Neural cell (in vitro differentiated cells): ENCODE measurements around the gene NPIPA8.
"Not testable (repeated sequence)": the region's sequence is repeated elsewhere in the genome, so short reads cannot be mapped to it uniquely, and the experiment has no call there.

Experiments used
- EP300 ChIP-seq: fragments of 450-650 bp; conservative IDR thresholded peaks from 2 replicates; pipeline ENCODE4 v1.6.1; 2014; ENCODE audit warnings: antibody characterized with exemption, mild to moderate bottlenecking, moderate library complexity; ENCODE audit not compliant: poor library complexity, severe bottlenecking
- EZH2 ChIP-seq: fragments of 200-600, 300-800 bp; shearing (Covaris generic), sonication (generic); IDR thresholded peaks from 2 replicates; pipeline ENCODE4 v1.6.1; 2014; ENCODE audit warnings: antibody characterized with exemption, low read length, borderline replicate concordance, mild to moderate bottlenecking; ENCODE audit not compliant: insufficient read depth, poor library complexity, severe bottlenecking
- MXI1 ChIP-seq: fragments of 450-650 bp; conservative IDR thresholded peaks from 2 replicates; pipeline ENCODE4 v1.6.1; 2014; ENCODE audit warnings: antibody characterized with exemption, mild to moderate bottlenecking; ENCODE audit not compliant: poor library complexity, severe bottlenecking
- POLR2AphosphoS5 ChIP-seq: IDR thresholded peaks from 2 replicates; pipeline ENCODE4 v1.6.1; 2012
- RAD21 ChIP-seq: fragments of 450-650 bp; conservative IDR thresholded peaks from 2 replicates; pipeline ENCODE4 v1.6.1; 2014; ENCODE audit warnings: antibody characterized with exemption, mild to moderate bottlenecking, moderate library complexity
- SMC3 ChIP-seq: fragments of 450-650 bp; conservative IDR thresholded peaks from 2 replicates; pipeline ENCODE4 v1.6.1; 2014; ENCODE audit warnings: antibody characterized with exemption, mild to moderate bottlenecking, moderate library complexity; ENCODE audit not compliant: poor library complexity
- TAF1 ChIP-seq: IDR thresholded peaks from 2 replicates; pipeline ENCODE4 v1.6.1; 2012; ENCODE audit warnings: low read depth
- TF ChIP-seq, protein P1 (sequence below): fragments of 450-650 bp; IDR thresholded peaks from 2 replicates; pipeline ENCODE4 v1.5.1; 2014; ENCODE audit warnings: antibody characterized with exemption, mild to moderate bottlenecking, moderate library complexity; ENCODE audit not compliant: poor library complexity, severe bottlenecking
- TF ChIP-seq, protein P2 (sequence below): IDR thresholded peaks from 2 replicates; pipeline ENCODE4 v1.6.1; 2012; ENCODE audit warnings: borderline replicate concordance

DNA sequence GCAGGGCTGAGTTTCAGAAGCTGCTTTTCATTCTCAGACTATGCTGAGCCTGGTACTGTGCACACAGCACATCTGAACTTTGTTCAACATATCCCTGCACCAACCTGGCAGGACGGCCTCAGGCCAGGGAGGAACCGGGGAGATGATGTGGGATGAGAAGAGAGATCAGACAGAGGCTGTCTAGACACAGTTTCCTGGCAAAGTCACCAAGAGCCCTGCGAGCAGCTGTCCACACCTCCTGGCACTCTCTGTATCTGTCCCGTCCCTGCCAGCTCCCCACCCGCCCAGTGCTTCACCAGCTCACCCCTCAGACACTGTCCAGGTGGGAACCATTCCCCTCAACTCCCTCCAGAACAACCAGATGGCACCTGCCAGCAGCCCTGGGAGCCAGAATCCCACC, 42.2 kb downstream of the NPIPA8 start:
- TF ChIP-seq, protein P1, sequence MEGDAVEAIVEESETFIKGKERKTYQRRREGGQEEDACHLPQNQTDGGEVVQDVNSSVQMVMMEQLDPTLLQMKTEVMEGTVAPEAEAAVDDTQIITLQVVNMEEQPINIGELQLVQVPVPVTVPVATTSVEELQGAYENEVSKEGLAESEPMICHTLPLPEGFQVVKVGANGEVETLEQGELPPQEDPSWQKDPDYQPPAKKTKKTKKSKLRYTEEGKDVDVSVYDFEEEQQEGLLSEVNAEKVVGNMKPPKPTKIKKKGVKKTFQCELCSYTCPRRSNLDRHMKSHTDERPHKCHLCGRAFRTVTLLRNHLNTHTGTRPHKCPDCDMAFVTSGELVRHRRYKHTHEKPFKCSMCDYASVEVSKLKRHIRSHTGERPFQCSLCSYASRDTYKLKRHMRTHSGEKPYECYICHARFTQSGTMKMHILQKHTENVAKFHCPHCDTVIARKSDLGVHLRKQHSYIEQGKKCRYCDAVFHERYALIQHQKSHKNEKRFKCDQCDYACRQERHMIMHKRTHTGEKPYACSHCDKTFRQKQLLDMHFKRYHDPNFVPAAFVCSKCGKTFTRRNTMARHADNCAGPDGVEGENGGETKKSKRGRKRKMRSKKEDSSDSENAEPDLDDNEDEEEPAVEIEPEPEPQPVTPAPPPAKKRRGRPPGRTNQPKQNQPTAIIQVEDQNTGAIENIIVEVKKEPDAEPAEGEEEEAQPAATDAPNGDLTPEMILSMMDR: not testable (repeated sequence)
- TF ChIP-seq, protein P2, sequence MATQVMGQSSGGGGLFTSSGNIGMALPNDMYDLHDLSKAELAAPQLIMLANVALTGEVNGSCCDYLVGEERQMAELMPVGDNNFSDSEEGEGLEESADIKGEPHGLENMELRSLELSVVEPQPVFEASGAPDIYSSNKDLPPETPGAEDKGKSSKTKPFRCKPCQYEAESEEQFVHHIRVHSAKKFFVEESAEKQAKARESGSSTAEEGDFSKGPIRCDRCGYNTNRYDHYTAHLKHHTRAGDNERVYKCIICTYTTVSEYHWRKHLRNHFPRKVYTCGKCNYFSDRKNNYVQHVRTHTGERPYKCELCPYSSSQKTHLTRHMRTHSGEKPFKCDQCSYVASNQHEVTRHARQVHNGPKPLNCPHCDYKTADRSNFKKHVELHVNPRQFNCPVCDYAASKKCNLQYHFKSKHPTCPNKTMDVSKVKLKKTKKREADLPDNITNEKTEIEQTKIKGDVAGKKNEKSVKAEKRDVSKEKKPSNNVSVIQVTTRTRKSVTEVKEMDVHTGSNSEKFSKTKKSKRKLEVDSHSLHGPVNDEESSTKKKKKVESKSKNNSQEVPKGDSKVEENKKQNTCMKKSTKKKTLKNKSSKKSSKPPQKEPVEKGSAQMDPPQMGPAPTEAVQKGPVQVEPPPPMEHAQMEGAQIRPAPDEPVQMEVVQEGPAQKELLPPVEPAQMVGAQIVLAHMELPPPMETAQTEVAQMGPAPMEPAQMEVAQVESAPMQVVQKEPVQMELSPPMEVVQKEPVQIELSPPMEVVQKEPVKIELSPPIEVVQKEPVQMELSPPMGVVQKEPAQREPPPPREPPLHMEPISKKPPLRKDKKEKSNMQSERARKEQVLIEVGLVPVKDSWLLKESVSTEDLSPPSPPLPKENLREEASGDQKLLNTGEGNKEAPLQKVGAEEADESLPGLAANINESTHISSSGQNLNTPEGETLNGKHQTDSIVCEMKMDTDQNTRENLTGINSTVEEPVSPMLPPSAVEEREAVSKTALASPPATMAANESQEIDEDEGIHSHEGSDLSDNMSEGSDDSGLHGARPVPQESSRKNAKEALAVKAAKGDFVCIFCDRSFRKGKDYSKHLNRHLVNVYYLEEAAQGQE: not testable (repeated sequence)
- TF ChIP-seq TAF1, MXI1, EZH2, POLR2AphosphoS5, SMC3, EP300, RAD21: not testable (repeated sequence)
